ENCODE measurements around the gene IL19. TPM values are rescaled to one million over a fixed set of nuclear protein-coding genes. Genes with fewer than 3 reads are reported as not detected.

IL19 gene
- total and polyA plus RNA-seq, 2 donors (not counting 3 experiments of a cell fraction or from before 2014, with no cell fraction given) = not detected

DNA sequence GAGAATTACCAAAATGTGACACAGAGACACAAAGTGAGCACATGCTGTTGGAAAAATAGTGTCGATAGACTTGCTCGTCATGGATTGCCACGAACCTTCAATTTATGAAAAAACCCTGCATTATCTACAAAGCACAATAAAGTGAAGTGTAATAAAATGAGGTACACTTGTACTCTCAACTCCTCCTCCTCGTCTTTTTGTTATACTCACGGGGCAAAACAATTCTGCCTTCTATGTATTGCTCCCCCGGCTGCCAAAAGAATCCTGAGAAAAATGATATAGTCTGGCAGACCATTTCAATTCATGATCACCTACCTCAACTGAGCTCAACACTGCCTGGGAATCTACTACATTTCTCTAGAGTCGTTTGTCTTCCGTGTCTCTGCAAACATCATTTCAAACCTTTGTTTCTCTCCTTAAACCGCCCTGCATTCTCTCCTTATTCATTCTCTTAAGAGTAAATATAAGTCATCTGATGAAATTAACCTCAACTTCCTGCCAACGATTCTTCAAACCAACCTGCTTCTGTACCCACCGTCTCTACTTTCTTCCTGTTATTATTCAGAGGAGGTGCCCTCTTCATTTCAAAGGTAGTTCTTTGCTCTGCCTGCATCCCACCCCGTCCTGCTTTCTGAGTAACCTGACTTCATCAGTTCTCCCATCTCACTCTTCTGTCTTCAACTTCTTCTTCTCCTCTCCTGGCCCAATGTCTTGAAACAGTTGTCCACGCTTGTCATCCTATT is 12.9 kb upstream of the IL19 start:
- dilution Hi-C loops (cut with MboI; ENCODE audit: extremely low pct_ligation_motif_present, low sequenced_read_pairs) = no loop called here
- H3K4me2 ChIP-seq (ENCODE audit: insufficient read depth, low read length) = no peak overlapping the region
- CTCF ChIA-PET = no interaction called here

More for the DNA sequence above, 12.9 kb upstream of the IL19 start:
- no peaks in the 10 kb centered on the region for H3K79me2 ChIP-seq (ENCODE audit: control insufficient read depth, insufficient read depth, low read length)
- TF ChIP-seq, protein P1, sequence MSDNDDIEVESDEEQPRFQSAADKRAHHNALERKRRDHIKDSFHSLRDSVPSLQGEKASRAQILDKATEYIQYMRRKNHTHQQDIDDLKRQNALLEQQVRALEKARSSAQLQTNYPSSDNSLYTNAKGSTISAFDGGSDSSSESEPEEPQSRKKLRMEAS (IDR thresholded peaks at IDR 0.05; ENCODE audit: insufficient read depth, insufficient read length) = no peak
- TF ChIP-seq POLR2A (IDR thresholded peaks at IDR 0.05; ENCODE audit: low read depth, low read length) = no peak
- TF ChIP-seq EZH2 (IDR thresholded peaks at IDR 0.05; ENCODE audit: borderline replicate concordance, low read depth, low read length, severe bottlenecking) = no peak
- no peak for TF ChIP-seq MYC (IDR thresholded peaks at IDR 0.05; ENCODE audit: low read depth, low read length)
- no peak for TF ChIP-seq GATA2 (IDR thresholded peaks at IDR 0.05; ENCODE audit: insufficient read depth, insufficient read length, low read depth, low read length)
- TF ChIP-seq POLR2AphosphoS5 (IDR thresholded peaks at IDR 0.05; ENCODE audit: insufficient read depth, low read depth, low read length) = no peak
- TF ChIP-seq, protein P2, sequence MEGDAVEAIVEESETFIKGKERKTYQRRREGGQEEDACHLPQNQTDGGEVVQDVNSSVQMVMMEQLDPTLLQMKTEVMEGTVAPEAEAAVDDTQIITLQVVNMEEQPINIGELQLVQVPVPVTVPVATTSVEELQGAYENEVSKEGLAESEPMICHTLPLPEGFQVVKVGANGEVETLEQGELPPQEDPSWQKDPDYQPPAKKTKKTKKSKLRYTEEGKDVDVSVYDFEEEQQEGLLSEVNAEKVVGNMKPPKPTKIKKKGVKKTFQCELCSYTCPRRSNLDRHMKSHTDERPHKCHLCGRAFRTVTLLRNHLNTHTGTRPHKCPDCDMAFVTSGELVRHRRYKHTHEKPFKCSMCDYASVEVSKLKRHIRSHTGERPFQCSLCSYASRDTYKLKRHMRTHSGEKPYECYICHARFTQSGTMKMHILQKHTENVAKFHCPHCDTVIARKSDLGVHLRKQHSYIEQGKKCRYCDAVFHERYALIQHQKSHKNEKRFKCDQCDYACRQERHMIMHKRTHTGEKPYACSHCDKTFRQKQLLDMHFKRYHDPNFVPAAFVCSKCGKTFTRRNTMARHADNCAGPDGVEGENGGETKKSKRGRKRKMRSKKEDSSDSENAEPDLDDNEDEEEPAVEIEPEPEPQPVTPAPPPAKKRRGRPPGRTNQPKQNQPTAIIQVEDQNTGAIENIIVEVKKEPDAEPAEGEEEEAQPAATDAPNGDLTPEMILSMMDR (IDR thresholded peaks at IDR 0.05; ENCODE audit: extremely low read depth in 1 of 2, insufficient read depth in 1 of 2, low read depth in 1 of 2, low read length in 2 of 2) = no peak
- no peak for TF ChIP-seq FOS (IDR thresholded peaks at IDR 0.05; ENCODE audit: borderline replicate concordance, insufficient read depth, low read length)
- TF ChIP-seq JUN (IDR thresholded peaks at IDR 0.05; ENCODE audit: borderline replicate concordance, insufficient read depth, insufficient read length, low read depth) = no peak
- no peaks in the 10 kb centered on the region for H3K36me3 ChIP-seq (ENCODE audit: control insufficient read depth in 2 of 2, extremely low read depth in 1 of 2, insufficient read depth in 2 of 2, low read length in 2 of 2)
- H3K4me3 ChIP-seq (replicated peaks in 1 of 3; ENCODE audit: insufficient read depth in 1 of 3, low read depth in 1 of 3, low read length in 3 of 3) = no peak overlapping the region
- DNase-seq (ENCODE audit: low read depth, low spot score) (no peak), FAIRE-seq (no peak)
- H3K9ac ChIP-seq (replicated peaks; ENCODE audit: extremely low read depth, insufficient read depth, low read length) = no peak overlapping the region
- intact Hi-C loops (cut with micrococcal nuclease) = no loop called here
- H3K27me3 ChIP-seq (ENCODE audit: control insufficient read depth in 2 of 2, insufficient read depth in 2 of 2, low read length in 2 of 2) = peaks cover 2 to 12% of the 10 kb centered on the region in 2 experiments
- no peak overlapping the region for H3K27ac ChIP-seq (ENCODE audit: insufficient read depth, low read depth, low read length)
- H3K4me1 ChIP-seq (ENCODE audit: control insufficient read depth, extremely low read depth, insufficient read depth, low read length) = no peaks in the 10 kb centered on the region
- no peaks in the 10 kb centered on the region for H4K20me1 ChIP-seq (replicated peaks; ENCODE audit: control insufficient read depth, extremely low read depth, insufficient read depth, low read length)
- no TSS peak for BruUV-seq (replicated peaks)
- H2AFZ ChIP-seq (ENCODE audit: low read depth, low read length) = no peak overlapping the region
- POLR2A ChIA-PET = no interaction called here
- no peaks in the 10 kb centered on the region for H3K9me1 ChIP-seq (replicated peaks; ENCODE audit: control insufficient read depth, extremely low read depth, insufficient read depth, low read length)
- H3K9me3 ChIP-seq (replicated peaks; ENCODE audit: control insufficient read depth, insufficient read depth, low read length) = no peaks in the 10 kb centered on the region

All from endothelial cell of umbilical vein (primary cell).